ENCODE results near the gene MRPL50.
A peak's percentile ranks its signal among the peaks of the same experiment; 100 is the strongest.

The MRPL50 gene

GRCh38 chr9:101398068-101398929 is at the start of gene MRPL50, which contains the start of gene ZNF189:
Gene MRPL50 (minus strand): TSS chr9:101398618. CDS start chr9:101398592, 26 bp downstream.
Gene ZNF189 (plus strand): TSS chr9:101398851. CDS start chr9:101399157, 306 bp downstream.
- in situ Hi-C loops (cut with MboI; ENCODE audit: low pct_unique_long_range_greater_than_20kb, low sequenced_read_pairs): no loop called here

DNA sequence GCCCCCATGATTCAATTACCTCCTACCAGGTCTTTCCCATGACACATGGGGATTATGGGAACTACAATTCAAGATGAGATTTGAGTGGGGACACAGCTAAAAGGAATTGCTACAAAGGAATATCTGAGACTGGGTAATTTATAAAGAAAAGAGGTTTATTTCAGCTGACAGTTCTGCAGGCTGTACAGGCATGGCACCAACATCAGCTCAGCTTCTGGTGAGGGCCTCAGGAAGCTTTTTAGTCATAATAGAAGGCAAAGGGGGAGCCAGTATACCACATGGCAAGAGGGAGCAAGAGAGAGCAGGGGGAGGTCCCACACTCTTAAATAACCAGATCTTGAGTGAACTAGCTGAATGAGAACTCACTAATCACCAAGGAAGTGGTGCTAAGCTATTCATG is 48.3 kb upstream of the MRPL50 start:
- DNase-seq: no peak
- in situ Hi-C loops (cut with MboI; ENCODE audit: low pct_unique_long_range_greater_than_20kb, low sequenced_read_pairs): no loop called here

More at GRCh38 chr9:101398068-101398929, at the start of gene MRPL50, which contains the start of gene ZNF189:
- peak; percentile 99 for DNase-seq

- in situ Hi-C loops (cut with MboI; ENCODE audit: low pct_unique_long_range_greater_than_20kb, low sequenced_read_pairs): no loop called here
- peak; percentile 10 for DNase-seq
Observed at GRCh38 chr9:101445353-101446029, 47.1 kb upstream of the MRPL50 start.

DNA sequence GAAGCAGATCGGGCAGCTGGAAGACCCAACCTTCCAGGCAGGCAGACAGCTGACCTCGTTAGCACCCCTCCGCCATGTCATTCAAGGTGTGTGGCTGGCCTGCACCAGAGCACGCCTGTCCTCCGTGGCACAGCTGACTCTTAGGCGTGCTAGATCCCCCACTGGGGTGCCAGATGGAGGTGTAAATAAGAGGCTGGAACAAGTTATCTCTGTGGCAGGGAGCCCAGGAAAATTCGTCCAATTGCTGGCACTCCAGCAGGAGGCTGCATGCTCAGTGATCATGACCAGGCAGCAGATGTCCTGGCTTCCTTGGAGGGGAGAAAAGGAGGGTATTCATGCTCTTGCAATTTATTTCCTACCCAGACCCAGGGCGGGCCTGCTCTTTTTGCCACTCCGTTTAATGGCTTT is 45.0 kb upstream of the MRPL50 start:
- no peak for DNase-seq

GRCh38 chr9:101442736-101443135 is 44.3 kb upstream of the MRPL50 start:
- DNase-seq: no peak
- in situ Hi-C loops (cut with MboI; ENCODE audit: low pct_unique_long_range_greater_than_20kb, low sequenced_read_pairs): no loop called here

More for the DNA sequence above, 45.0 kb upstream of the MRPL50 start:
- in situ Hi-C loops (cut with MboI; ENCODE audit: low pct_unique_long_range_greater_than_20kb, low sequenced_read_pairs): no loop called here

DNA sequence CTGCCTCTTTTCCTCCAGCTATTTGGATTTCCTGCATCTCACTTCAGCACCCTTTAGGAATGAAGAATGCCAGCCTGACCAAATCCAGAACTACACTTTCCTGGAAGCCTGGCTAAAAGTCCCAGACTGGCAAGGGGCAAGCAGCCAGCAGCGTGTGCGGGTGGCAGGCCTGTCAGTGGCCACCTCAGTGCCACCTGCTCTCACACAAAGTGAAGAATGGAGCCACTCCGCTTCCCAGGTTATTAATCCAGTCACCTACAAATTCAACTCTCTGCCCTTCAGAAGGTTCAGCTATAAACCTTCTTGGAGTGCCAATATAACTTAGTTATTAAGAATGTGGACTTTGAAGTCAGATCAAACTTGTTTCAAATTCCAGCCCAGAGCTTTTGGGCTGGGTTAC is 43.9 kb upstream of the MRPL50 start:
- no peak for DNase-seq
- in situ Hi-C loops (cut with MboI; ENCODE audit: low pct_unique_long_range_greater_than_20kb, low sequenced_read_pairs): no loop called here

DNA sequence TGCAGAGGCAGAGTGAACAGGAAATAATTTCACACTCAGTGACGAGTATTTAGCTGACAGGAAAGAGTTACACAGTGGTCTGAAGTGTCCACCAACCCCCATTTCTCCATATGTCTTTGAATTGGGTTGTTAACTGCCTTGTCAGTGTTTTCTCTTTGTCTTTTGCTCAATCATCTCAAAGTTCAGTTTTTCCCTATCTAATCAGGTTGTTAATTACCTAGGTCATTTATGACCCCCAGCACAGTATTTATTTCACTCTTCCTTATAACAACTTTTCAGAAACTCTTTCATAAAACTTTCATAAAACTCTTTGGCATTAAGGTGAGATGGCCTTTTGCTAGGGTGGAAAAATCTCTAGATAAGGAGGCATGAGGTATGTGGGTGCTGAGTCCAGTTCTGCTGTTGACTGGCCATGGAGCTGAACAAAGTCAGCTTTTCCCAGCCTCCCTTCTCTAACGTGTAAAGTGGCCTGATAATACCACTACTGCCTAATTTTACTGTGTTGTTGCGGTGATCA is 42.4 kb upstream of the MRPL50 start:
- in situ Hi-C loops (cut with MboI; ENCODE audit: low pct_unique_long_range_greater_than_20kb, low sequenced_read_pairs): no loop called here
- DNase-seq: no peak

- no peak for DNase-seq
- in situ Hi-C loops (cut with MboI; ENCODE audit: low pct_unique_long_range_greater_than_20kb, low sequenced_read_pairs): no loop called here
Observed at GRCh38 chr9:101438523-101438922, 40.1 kb upstream of the MRPL50 start.

GRCh38 chr9:101437806-101438232 is 39.4 kb upstream of the MRPL50 start:
- DNase-seq: no peak
- in situ Hi-C loops (cut with MboI; ENCODE audit: low pct_unique_long_range_greater_than_20kb, low sequenced_read_pairs): no loop called here

DNA sequence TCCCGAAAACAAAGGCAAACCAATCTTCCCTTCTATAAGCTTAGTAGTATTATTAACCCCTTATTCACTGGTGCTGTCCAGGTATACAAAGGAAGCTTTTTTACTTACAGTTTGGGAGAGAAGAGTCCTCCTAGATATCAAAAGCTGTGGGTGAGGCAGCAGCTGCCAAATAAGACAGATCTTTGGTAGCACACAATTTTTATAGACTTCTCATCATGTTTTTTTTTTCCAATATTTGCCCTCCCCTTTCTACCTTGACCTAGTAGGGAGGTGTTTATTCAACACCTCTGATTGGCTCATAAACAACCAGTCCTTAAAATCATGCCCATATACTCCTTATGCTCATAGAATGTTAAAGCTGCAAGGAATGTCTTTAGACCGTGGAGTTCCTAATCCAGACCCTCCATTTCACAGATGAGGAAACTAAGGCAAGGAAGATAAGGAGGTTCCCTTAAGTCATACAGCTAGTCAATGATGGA is 37.2 kb upstream of the MRPL50 start, which contains the start of gene ALDOB:
Gene ALDOB (minus strand): TSS at position 174 of the 479 bp plus-strand sequence. CDS start 4,887 bp downstream, outside the sequence.
- in situ Hi-C loops (cut with MboI; ENCODE audit: low pct_unique_long_range_greater_than_20kb, low sequenced_read_pairs): no loop called here
- no peak for DNase-seq

- in situ Hi-C loops (cut with MboI; ENCODE audit: low pct_unique_long_range_greater_than_20kb, low sequenced_read_pairs): no loop called here
- no peak for DNase-seq
Observed at GRCh38 chr9:101434998-101435397, 36.6 kb upstream of the MRPL50 start.

GRCh38 chr9:101433229-101433628 is 34.8 kb upstream of the MRPL50 start:
- in situ Hi-C loops (cut with MboI; ENCODE audit: low pct_unique_long_range_greater_than_20kb, low sequenced_read_pairs): no loop called here
- no peak for DNase-seq

GRCh38 chr9:101432740-101433139 is 34.3 kb upstream of the MRPL50 start:
- DNase-seq: no peak
- in situ Hi-C loops (cut with MboI; ENCODE audit: low pct_unique_long_range_greater_than_20kb, low sequenced_read_pairs): no loop called here

- DNase-seq: no peak
- in situ Hi-C loops (cut with MboI; ENCODE audit: low pct_unique_long_range_greater_than_20kb, low sequenced_read_pairs): no loop called here
Observed at GRCh38 chr9:101432171-101432570, 33.8 kb upstream of the MRPL50 start.

DNA sequence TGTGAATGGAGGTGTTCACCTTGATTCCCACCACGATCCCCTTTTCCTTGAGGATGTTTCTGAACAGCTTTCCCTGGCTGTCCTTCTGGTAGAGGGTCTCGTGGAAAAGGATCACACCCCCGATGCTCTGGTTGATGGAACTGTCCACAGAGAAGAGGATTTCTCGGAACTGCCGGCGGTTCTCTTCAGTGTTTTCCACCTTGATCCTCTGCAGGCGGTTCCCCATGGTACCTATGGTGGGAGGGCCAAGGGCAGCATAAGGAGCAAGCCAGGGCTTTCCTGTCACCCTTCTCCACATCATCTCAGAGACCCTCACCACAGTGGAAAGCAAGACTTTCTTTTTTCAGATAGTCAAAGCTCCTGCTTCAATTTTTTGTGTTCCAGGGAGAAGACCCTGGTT is 31.3 kb upstream of the MRPL50 start:
- in situ Hi-C loops (cut with MboI; ENCODE audit: low pct_unique_long_range_greater_than_20kb, low sequenced_read_pairs): no loop called here
- DNase-seq: no peak

- in situ Hi-C loops (cut with MboI; ENCODE audit: low pct_unique_long_range_greater_than_20kb, low sequenced_read_pairs): no loop called here
- no peak for DNase-seq
Observed at GRCh38 chr9:101428909-101429308, 30.5 kb upstream of the MRPL50 start.

DNA sequence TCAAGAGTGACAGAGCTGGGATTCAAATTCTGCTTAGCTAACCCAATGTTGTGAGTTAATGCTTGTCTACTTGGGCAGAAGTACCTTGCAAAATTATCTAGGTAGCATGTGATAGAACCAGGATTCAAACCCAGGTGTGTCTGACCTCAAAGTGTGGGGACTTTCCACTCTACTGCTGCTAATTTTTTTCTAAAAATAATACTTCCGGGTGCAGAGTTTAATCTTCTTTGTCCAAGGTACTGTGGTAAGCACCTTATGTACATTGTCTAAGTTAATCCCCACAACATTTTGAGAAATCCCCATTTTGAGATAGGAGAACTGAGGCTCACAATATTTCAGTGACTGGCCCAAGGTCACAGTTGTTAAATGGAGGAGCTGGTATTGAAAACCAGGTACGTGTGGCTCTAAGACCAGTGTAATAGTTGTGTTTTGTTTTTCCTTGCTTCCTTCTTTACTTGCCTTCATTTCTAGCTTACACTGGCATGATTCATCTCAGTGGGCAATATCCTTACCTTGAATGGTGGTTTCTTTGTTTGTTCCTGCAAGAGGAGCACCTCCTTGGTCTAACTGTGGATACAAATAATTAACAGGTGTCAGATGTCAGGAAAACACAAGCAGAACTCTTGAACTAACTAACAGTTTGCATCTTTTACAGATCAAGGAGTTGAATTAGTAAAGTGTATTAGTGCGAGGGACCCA is 29.7 kb upstream of the MRPL50 start:
- in situ Hi-C loops (cut with MboI; ENCODE audit: low pct_unique_long_range_greater_than_20kb, low sequenced_read_pairs): no loop called here

DNA sequence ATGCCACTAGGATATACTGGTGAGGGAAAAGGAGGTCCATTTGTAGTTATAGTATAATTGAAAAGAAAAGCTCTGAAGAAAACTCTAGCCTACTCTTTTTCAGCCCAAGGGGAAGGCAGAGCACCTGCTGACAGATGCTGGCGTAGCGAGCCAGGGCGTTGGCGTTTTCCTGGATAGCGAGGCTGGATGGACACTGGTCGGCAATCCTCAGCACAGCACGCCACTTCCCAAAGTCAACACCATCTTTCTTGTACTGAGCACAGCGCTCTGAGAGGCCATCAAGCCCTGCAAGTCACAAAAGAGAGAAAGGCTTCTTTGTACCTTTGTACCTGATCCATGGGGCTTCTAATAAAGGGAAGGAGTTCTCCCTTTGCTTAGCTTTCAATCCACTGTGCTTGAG is 28.9 kb upstream of the MRPL50 start:
- in situ Hi-C loops (cut with MboI; ENCODE audit: low pct_unique_long_range_greater_than_20kb, low sequenced_read_pairs): no loop called here

More for the DNA sequence above, 29.7 kb upstream of the MRPL50 start:
- no peak for DNase-seq

GRCh38 chr9:101421653-101422065 is 23.2 kb upstream of the MRPL50 start:
- in situ Hi-C loops (cut with MboI; ENCODE audit: low pct_unique_long_range_greater_than_20kb, low sequenced_read_pairs): no loop called here
- DNase-seq: no peak

More for the DNA sequence above, 28.9 kb upstream of the MRPL50 start:
- no peak for DNase-seq

Data from KBM-7 (cell line).